OCI-LY1 (cell line): ENCODE results near the gene CHST7.

ENCODE experiments used
- CTCF ChIP-seq: fragments of 200-600 bp; sonication (generic), shearing (Covaris generic); IDR thresholded peaks from 2 replicates; pipeline ENCODE4 v1.5.1; 2017; ENCODE audit warnings: mild to moderate bottlenecking, antibody characterized with exemption, low read length, moderate library complexity, mixed read lengths
- EZH2 ChIP-seq: fragments of 200-600 bp; sonication (generic), shearing (Covaris generic); IDR thresholded peaks from 2 replicates; pipeline ENCODE4 v1.8.0; 2017; ENCODE audit warnings: borderline replicate concordance, mixed run types, mild to moderate bottlenecking, antibody characterized with exemption, low read length, moderate library complexity, mixed read lengths

DNA sequence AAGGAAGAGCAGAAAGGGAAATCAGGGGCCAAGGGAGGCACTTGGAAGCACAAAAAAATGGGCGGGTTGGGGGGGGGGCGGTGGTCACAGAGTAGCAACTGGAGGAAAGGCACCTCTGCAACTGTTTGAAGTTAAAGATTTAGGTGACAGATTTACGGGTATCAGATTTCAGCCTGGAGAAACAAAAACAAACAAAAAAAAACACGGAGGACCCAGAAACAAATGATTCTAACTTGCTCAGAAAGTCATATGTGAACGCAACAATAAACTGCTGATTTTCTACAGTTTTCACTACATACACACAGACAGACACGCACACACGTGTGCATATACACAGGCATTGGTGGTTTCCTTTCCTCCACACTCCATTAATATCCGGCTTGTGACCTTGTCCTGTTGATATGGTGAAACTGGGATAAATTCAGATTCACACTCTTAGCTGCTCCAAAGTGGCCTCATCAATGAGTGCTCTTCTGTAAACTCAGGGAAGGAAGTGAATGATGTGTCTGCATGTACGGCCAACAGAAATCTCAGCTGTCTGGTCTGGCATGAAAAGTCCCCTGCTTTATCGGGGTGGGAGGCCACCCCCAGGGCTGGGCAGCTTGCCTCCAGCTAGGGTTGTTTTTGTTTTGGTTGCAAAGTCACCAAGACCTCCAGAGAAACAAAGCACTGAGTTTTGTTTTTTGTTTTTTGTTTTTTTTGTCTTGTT is 54.3 kb downstream of the CHST7 start:
- no peak for TF ChIP-seq CTCF
- no peak for TF ChIP-seq EZH2
